ENCODE measurements around the gene NDEL1. TPM values are rescaled to one million over a fixed set of nuclear protein-coding genes. Genes with fewer than 3 reads are reported as not detected.

The NDEL1 gene
- total and polyA plus RNA-seq, 10 donors, result 11.6 to 141 (median 81.9) TPM

GRCh38 chr17:8502126-8502525 is 66.4 kb downstream of the NDEL1 start:
- no peak for DNase-seq
- 84 to 92% (median 88%) methylated on average over 6 of the region's 6 CpGs for WGBS, 5 donors
- Histone ChIP-seq H3K27ac (no peak overlapping the region), H3K9me3 (no peaks in the 10 kb centered on the region), H3K27me3 (replicated peaks in 1 of 7) (no peaks in the 10 kb centered on the region), H3K4me3 (no peak overlapping the region), H3K4me1 (no peaks in the 10 kb centered on the region), H3K36me3 (peaks cover 0 to 10% (median 0%) of the 10 kb centered on the region in 6 donors)
- intact Hi-C loops (cut with DNase I; ENCODE audit: low total_unique reads), result no loop called here
- TF ChIP-seq CTCF (IDR thresholded peaks at IDR 0.05 in 8 of 11, conservative IDR thresholded peaks at IDR 0.05 in 3 of 11), result no peak
- TF ChIP-seq POLR2AphosphoS5 (IDR thresholded peaks at IDR 0.05), result no peak
- no peak for TF ChIP-seq POLR2A (IDR thresholded peaks at IDR 0.05)

GRCh38 chr17:8503368-8503767 is 67.7 kb downstream of the NDEL1 start:
- intact Hi-C loops (cut with DNase I; ENCODE audit: low total_unique reads), result no loop called here
- no peaks in the 10 kb centered on the region for H3K9me3 ChIP-seq
- DNase-seq, result no peak
- H3K27ac ChIP-seq, result no peak overlapping the region
- no peaks in the 10 kb centered on the region for H3K4me1 ChIP-seq
- no peaks in the 10 kb centered on the region for H3K27me3 ChIP-seq (replicated peaks in 1 of 7)
- TF ChIP-seq POLR2AphosphoS5 (IDR thresholded peaks at IDR 0.05) (no peak), POLR2A (IDR thresholded peaks at IDR 0.05) (no peak), CTCF (IDR thresholded peaks at IDR 0.05 in 8 of 11, conservative IDR thresholded peaks at IDR 0.05 in 3 of 11) (no peak)
- 77 to 89% (median 83%) methylated on average over 6 of the region's 6 CpGs for WGBS, 5 donors
- H3K36me3 ChIP-seq, result peaks cover 0 to 11% (median 0%) of the 10 kb centered on the region in 6 donors
- H3K4me3 ChIP-seq, result no peak overlapping the region

- Histone ChIP-seq H3K27me3 (replicated peaks in 1 of 7) (no peaks in the 10 kb centered on the region), H3K27ac (no peak overlapping the region), H3K36me3 (peaks cover 0 to 15% (median 0%) of the 10 kb centered on the region in 6 donors), H3K9me3 (no peaks in the 10 kb centered on the region), H3K4me3 (no peak overlapping the region), H3K4me1 (no peaks in the 10 kb centered on the region)
- DNase-seq, result no peak
- no peak for TF ChIP-seq POLR2A (IDR thresholded peaks at IDR 0.05)
- no peak for TF ChIP-seq CTCF (IDR thresholded peaks at IDR 0.05 in 8 of 11, conservative IDR thresholded peaks at IDR 0.05 in 3 of 11)
- TF ChIP-seq POLR2AphosphoS5 (IDR thresholded peaks at IDR 0.05), result no peak
- intact Hi-C loops (cut with DNase I; ENCODE audit: low total_unique reads), result no loop called here
- WGBS, 5 donors, result 79 to 98% (median 84%) methylated on average over 9 of the region's 9 CpGs
These were observed 68.1 kb downstream of the NDEL1 start for GRCh38 chr17:8503807-8504206.

GRCh38 chr17:8504460-8505207 is 69.0 kb downstream of the NDEL1 start:
- TF ChIP-seq POLR2AphosphoS5 (IDR thresholded peaks at IDR 0.05) (no peak), CTCF (IDR thresholded peaks at IDR 0.05 in 8 of 11, conservative IDR thresholded peaks at IDR 0.05 in 3 of 11) (no peak), POLR2A (IDR thresholded peaks at IDR 0.05) (no peak)
- Histone ChIP-seq H3K27ac (no peak overlapping the region), H3K9me3 (no peaks in the 10 kb centered on the region), H3K4me3 (no peak overlapping the region), H3K36me3 (peaks cover 0 to 16% (median 0%) of the 10 kb centered on the region in 6 donors), H3K4me1 (no peaks in the 10 kb centered on the region), H3K27me3 (replicated peaks in 1 of 7) (no peaks in the 10 kb centered on the region)
- DNase-seq, result no peak
- 87 to 95% (median 91%) methylated on average over 18 of the region's 18 CpGs for WGBS, 5 donors
- intact Hi-C loops (cut with DNase I; ENCODE audit: low total_unique reads), result no loop called here

All from spleen (tissue), 11 donors.